WTC11 (cell line): ENCODE data around the gene AGPAT3. TPM values are rescaled to one million over a fixed set of nuclear protein-coding genes. Genes with fewer than 3 reads are reported as not detected.

ENCODE experiments used
- ATAC-seq: fragments of 200-7000 bp; cut with Tn5 transposase; 2 replicates; pipeline ENCODE4 v1.10.0; 2021; ENCODE audit warnings: mild to moderate bottlenecking, moderate library complexity
- CTCF ChIA-PET: fragments of 300-600 bp; sonication (Branson Sonifier 250); formaldehyde crosslinking; loops from one replicate; lab custom pipeline; 2021; ENCODE audit warnings: antibody characterized with exemption; lab: Charles Lee
- POLR2A ChIA-PET: fragments of 350-600 bp; sonication (Branson Sonifier 250); formaldehyde crosslinking; loops from one replicate; lab custom pipeline; 2021; ENCODE audit warnings: antibody characterized with exemption; lab: Charles Lee
- DNase-seq: peaks from one replicate; pipeline ENCODE4 v3.0.0; 2021; ENCODE audit warnings: low spot score
- H3K27ac Mint-ChIP-seq: 2 replicates; pipeline ENCODE4 v1.8.0; 2021; ENCODE audit warnings: mixed read lengths
- H3K27me3 Mint-ChIP-seq: 2 replicates; pipeline ENCODE4 v1.8.0; 2021; ENCODE audit warnings: low read depth, mild to moderate bottlenecking, moderate library complexity, mixed read lengths
- H3K36me3 Mint-ChIP-seq: 2 replicates; pipeline ENCODE4 v1.8.0; 2021; ENCODE audit warnings: mixed read lengths
- H3K4me1 Mint-ChIP-seq: 2 replicates; pipeline ENCODE4 v1.8.0; 2022; ENCODE audit warnings: mixed read lengths
- H3K4me3 Mint-ChIP-seq: 2 replicates; pipeline ENCODE4 v1.8.0; 2021; ENCODE audit warnings: mild to moderate bottlenecking, moderate library complexity, mixed read lengths
- H3K9me3 Mint-ChIP-seq: 2 replicates; pipeline ENCODE4 v1.8.0; 2021; ENCODE audit warnings: mixed read lengths
- CBFB ChIP-seq: sonication (generic); formaldehyde crosslinking; IDR thresholded peaks from 2 replicates; pipeline ENCODE4 v1.8.1; 2022; ENCODE audit warnings: mild to moderate bottlenecking, low read depth, missing genetic modification reagents
- ELF4 ChIP-seq: sonication (generic); formaldehyde crosslinking; IDR thresholded peaks from 2 replicates; pipeline ENCODE4 v1.8.1; 2022; ENCODE audit warnings: low read depth, mild to moderate bottlenecking, moderate library complexity, missing genetic modification reagents
- FOXP1 ChIP-seq: sonication (generic); formaldehyde crosslinking; IDR thresholded peaks from 2 replicates; pipeline ENCODE4 v1.8.0; 2022; ENCODE audit warnings: missing genetic modification reagents, mild to moderate bottlenecking, moderate library complexity, borderline replicate concordance
- JAZF1 ChIP-seq: fragments of 250-450 bp; sonication (Bioruptor Pico); IDR thresholded peaks from 2 replicates; pipeline ENCODE4 v1.9.0; 2021; ENCODE audit warnings: moderate library complexity, mild to moderate bottlenecking, inconsistent platforms
- NFYB ChIP-seq: sonication (generic); formaldehyde crosslinking; conservative IDR thresholded peaks from 2 replicates; pipeline ENCODE4 v1.8.0; 2022; ENCODE audit warnings: low read depth, missing genetic modification reagents
- OVOL2 ChIP-seq: fragments of 250-450 bp; sonication (Bioruptor Pico); IDR thresholded peaks from 2 replicates; pipeline ENCODE4 v1.9.0; 2021; ENCODE audit warnings: mild to moderate bottlenecking, borderline replicate concordance
- RELA ChIP-seq: sonication (generic); formaldehyde crosslinking; IDR thresholded peaks from 2 replicates; pipeline ENCODE4 v1.8.1; 2022; ENCODE audit warnings: missing genetic modification reagents, mild to moderate bottlenecking, borderline replicate concordance
- TCF7 ChIP-seq: sonication (generic); formaldehyde crosslinking; IDR thresholded peaks from 2 replicates; pipeline ENCODE4 v1.8.0; 2022; ENCODE audit warnings: mild to moderate bottlenecking, low read depth, missing genetic modification reagents, moderate library complexity
- ZBTB21 ChIP-seq: sonication (generic); formaldehyde crosslinking; IDR thresholded peaks from 2 replicates; pipeline ENCODE4 v1.8.1; 2023; ENCODE audit warnings: mild to moderate bottlenecking, missing genetic modification reagents, borderline replicate concordance
- ZNF416 ChIP-seq: fragments of 250-450 bp; sonication (Bioruptor Pico); IDR thresholded peaks from 2 replicates; pipeline ENCODE4 v1.9.0; 2021; ENCODE audit warnings: mild to moderate bottlenecking, inconsistent platforms
- total RNA-seq: library from RNA; stranded (reverse); gene quantifications from 3 replicates; pipeline ENCODE4 v1.2.3, GENCODE V29; 2021
- TF ChIP-seq, protein P1 (sequence below): sonication (generic); formaldehyde crosslinking; IDR thresholded peaks from 2 replicates; pipeline ENCODE4 v1.8.1; 2022; ENCODE audit warnings: mild to moderate bottlenecking, moderate library complexity, missing genetic modification reagents
- TF ChIP-seq, protein P2 (sequence below): sonication (generic); formaldehyde crosslinking; IDR thresholded peaks from 2 replicates; pipeline ENCODE4 v1.8.1; 2022; ENCODE audit warnings: low read depth, missing genetic modification reagents, borderline replicate concordance
- TF ChIP-seq, protein P3 (sequence below): sonication (generic); formaldehyde crosslinking; IDR thresholded peaks from 2 replicates; pipeline ENCODE4 v1.8.1; 2022; ENCODE audit warnings: missing genetic modification reagents, borderline replicate concordance
- TF ChIP-seq, protein P4 (sequence below): fragments of 200-600 bp; IDR thresholded peaks from 2 replicates; pipeline ENCODE4 v1.8.0; 2022; ENCODE audit warnings: antibody characterized with exemption
- TF ChIP-seq, protein P5 (sequence below): sonication (generic); formaldehyde crosslinking; IDR thresholded peaks from 2 replicates; pipeline ENCODE4 v1.8.1; 2022; ENCODE audit warnings: mild to moderate bottlenecking, missing genetic modification reagents, moderate library complexity, borderline replicate concordance
- TF ChIP-seq, protein P6 (sequence below): sonication (generic); formaldehyde crosslinking; IDR thresholded peaks from 2 replicates; pipeline ENCODE4 v1.8.1; 2023; ENCODE audit warnings: mild to moderate bottlenecking, missing genetic modification reagents
- TF ChIP-seq, protein P7 (sequence below): sonication (generic); formaldehyde crosslinking; IDR thresholded peaks from 2 replicates; pipeline ENCODE4 v1.8.1; 2023; ENCODE audit warnings: mild to moderate bottlenecking, missing genetic modification reagents, moderate library complexity

AGPAT3 gene
- total RNA-seq, 1 experiment from 2014 or later = 5.6 TPM

DNA sequence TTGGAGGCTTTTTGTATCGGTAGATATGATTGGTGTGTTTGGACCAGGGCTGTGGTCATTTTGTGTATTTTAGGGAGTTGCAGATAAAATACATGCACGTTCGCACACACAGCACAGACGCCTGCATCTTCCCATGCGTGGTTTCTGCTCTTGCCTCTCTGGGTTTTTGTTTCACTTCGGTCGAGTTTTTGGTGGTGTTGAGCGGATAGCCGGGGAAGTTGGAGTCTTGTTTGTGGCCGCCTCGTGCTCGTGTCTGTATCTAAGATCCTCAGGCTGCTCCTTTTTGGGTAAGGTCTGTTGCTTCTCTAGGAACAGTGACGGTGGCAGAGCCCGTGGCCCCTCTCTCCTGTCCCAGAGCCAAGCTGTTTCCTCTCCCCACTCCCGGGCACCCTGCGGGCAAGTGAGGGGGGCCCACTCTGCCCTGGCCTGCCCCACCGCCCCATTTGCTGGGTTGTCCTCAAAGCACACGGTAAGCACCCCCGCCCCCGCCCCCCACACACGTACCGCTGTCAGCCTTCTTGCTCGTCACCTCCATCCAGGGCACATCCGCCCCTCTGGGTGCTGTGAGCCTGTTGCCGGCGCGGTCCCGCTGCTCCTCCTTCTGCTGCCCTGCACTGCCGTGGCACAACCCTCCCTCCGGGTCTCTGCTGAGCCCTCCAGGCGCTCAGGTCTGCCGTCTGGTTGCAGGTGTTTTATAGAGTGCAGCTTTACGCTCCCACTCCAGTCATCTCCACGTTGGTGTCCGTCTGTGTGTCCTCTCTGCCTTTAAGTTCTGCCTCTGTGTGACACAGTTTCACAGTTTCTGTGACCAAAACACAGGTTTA, 51.9 kb downstream of the AGPAT3 start:
- ChIA-PET POLR2A (no interaction called here), CTCF (no interaction called here)
- H3K36me3 Mint-ChIP-seq = no peaks in the 10 kb centered on the region
- TF ChIP-seq RELA (CRISPR knock-in tag) (no peak), OVOL2 (CRISPR knock-in tag) (no peak), JAZF1 (CRISPR knock-in tag) (no peak), CBFB (no peak), TCF7 (CRISPR knock-in tag) (no peak), ZBTB21 (CRISPR knock-in tag) (no peak), ELF4 (CRISPR knock-in tag) (no peak), ZNF416 (no peak), NFYB (no peak), FOXP1 (CRISPR knock-in tag) (no peak)
- TF ChIP-seq, protein P1, sequence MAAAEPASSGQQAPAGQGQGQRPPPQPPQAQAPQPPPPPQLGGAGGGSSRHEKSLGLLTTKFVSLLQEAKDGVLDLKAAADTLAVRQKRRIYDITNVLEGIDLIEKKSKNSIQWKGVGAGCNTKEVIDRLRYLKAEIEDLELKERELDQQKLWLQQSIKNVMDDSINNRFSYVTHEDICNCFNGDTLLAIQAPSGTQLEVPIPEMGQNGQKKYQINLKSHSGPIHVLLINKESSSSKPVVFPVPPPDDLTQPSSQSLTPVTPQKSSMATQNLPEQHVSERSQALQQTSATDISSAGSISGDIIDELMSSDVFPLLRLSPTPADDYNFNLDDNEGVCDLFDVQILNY (CRISPR knock-in tag) = no peak
- TF ChIP-seq, protein P2, sequence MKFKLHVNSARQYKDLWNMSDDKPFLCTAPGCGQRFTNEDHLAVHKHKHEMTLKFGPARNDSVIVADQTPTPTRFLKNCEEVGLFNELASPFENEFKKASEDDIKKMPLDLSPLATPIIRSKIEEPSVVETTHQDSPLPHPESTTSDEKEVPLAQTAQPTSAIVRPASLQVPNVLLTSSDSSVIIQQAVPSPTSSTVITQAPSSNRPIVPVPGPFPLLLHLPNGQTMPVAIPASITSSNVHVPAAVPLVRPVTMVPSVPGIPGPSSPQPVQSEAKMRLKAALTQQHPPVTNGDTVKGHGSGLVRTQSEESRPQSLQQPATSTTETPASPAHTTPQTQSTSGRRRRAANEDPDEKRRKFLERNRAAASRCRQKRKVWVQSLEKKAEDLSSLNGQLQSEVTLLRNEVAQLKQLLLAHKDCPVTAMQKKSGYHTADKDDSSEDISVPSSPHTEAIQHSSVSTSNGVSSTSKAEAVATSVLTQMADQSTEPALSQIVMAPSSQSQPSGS (CRISPR knock-in tag) = no peak
- TF ChIP-seq, protein P3, sequence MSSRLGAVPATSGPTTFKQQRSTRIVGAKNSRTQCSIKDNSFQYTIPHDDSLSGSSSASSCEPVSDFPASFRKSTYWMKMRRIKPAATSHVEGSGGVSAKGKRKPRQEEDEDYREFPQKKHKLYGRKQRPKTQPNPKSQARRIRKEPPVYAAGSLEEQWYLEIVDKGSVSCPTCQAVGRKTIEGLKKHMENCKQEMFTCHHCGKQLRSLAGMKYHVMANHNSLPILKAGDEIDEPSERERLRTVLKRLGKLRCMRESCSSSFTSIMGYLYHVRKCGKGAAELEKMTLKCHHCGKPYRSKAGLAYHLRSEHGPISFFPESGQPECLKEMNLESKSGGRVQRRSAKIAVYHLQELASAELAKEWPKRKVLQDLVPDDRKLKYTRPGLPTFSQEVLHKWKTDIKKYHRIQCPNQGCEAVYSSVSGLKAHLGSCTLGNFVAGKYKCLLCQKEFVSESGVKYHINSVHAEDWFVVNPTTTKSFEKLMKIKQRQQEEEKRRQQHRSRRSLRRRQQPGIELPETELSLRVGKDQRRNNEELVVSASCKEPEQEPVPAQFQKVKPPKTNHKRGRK = no peak
- TF ChIP-seq, protein P4, sequence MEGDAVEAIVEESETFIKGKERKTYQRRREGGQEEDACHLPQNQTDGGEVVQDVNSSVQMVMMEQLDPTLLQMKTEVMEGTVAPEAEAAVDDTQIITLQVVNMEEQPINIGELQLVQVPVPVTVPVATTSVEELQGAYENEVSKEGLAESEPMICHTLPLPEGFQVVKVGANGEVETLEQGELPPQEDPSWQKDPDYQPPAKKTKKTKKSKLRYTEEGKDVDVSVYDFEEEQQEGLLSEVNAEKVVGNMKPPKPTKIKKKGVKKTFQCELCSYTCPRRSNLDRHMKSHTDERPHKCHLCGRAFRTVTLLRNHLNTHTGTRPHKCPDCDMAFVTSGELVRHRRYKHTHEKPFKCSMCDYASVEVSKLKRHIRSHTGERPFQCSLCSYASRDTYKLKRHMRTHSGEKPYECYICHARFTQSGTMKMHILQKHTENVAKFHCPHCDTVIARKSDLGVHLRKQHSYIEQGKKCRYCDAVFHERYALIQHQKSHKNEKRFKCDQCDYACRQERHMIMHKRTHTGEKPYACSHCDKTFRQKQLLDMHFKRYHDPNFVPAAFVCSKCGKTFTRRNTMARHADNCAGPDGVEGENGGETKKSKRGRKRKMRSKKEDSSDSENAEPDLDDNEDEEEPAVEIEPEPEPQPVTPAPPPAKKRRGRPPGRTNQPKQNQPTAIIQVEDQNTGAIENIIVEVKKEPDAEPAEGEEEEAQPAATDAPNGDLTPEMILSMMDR = no peak
- TF ChIP-seq, protein P5, sequence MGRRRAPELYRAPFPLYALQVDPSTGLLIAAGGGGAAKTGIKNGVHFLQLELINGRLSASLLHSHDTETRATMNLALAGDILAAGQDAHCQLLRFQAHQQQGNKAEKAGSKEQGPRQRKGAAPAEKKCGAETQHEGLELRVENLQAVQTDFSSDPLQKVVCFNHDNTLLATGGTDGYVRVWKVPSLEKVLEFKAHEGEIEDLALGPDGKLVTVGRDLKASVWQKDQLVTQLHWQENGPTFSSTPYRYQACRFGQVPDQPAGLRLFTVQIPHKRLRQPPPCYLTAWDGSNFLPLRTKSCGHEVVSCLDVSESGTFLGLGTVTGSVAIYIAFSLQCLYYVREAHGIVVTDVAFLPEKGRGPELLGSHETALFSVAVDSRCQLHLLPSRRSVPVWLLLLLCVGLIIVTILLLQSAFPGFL (CRISPR knock-in tag) = no peak
- TF ChIP-seq, protein P6, sequence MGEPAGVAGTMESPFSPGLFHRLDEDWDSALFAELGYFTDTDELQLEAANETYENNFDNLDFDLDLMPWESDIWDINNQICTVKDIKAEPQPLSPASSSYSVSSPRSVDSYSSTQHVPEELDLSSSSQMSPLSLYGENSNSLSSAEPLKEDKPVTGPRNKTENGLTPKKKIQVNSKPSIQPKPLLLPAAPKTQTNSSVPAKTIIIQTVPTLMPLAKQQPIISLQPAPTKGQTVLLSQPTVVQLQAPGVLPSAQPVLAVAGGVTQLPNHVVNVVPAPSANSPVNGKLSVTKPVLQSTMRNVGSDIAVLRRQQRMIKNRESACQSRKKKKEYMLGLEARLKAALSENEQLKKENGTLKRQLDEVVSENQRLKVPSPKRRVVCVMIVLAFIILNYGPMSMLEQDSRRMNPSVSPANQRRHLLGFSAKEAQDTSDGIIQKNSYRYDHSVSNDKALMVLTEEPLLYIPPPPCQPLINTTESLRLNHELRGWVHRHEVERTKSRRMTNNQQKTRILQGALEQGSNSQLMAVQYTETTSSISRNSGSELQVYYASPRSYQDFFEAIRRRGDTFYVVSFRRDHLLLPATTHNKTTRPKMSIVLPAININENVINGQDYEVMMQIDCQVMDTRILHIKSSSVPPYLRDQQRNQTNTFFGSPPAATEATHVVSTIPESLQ (CRISPR knock-in tag) = no peak
- TF ChIP-seq, protein P7, sequence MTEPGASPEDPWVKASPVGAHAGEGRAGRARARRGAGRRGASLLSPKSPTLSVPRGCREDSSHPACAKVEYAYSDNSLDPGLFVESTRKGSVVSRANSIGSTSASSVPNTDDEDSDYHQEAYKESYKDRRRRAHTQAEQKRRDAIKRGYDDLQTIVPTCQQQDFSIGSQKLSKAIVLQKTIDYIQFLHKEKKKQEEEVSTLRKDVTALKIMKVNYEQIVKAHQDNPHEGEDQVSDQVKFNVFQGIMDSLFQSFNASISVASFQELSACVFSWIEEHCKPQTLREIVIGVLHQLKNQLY (CRISPR knock-in tag) = no peak
- no peak overlapping the region for H3K4me3 Mint-ChIP-seq
- H3K4me1 Mint-ChIP-seq = peaks cover 24% of the 10 kb centered on the region
- H3K27me3 Mint-ChIP-seq = no peaks in the 10 kb centered on the region
- 0 out of 2 replicates have a peak overlapping the region, but pooled peaks have one; percentile 64 for H3K27ac Mint-ChIP-seq
- no peaks in the 10 kb centered on the region for H3K9me3 Mint-ChIP-seq
- no peak for DNase-seq
- no peak for ATAC-seq
